ENCODE measurements around the gene LRCH4.

DNA sequence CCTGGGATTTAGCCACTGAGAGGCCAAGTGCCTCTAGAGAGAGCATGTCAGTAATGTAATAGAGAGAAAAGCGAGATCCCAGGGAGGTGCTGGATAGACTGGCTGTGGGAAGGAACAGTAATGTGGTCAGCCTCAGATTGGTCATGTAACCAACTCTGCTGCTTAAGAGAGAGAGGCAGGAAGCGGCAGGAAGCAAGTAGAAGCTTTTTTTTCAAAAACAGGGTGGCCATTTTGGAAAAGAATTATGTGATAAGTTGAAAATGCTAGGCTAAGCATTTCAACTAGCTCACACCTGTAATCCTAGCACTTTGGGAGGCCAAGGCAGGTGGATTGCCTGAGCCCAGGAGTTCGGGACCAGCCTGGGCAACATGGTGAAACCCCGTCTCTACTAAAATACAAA lies 12.5 kb upstream of the LRCH4 start:
- TF ChIP-seq POLR2A (IDR thresholded peaks at IDR 0.05; ENCODE audit: low read length) (no peak), GATA1 (IDR thresholded peaks at IDR 0.05; ENCODE audit: low read depth, low read length) (no peak)
